Measurements from ENCODE around the gene TMEM117.
"Not testable (repeated sequence)": the region's sequence is repeated elsewhere in the genome, so short reads cannot be mapped to it uniquely, and the experiment has no call there.

TMEM117 gene

DNA sequence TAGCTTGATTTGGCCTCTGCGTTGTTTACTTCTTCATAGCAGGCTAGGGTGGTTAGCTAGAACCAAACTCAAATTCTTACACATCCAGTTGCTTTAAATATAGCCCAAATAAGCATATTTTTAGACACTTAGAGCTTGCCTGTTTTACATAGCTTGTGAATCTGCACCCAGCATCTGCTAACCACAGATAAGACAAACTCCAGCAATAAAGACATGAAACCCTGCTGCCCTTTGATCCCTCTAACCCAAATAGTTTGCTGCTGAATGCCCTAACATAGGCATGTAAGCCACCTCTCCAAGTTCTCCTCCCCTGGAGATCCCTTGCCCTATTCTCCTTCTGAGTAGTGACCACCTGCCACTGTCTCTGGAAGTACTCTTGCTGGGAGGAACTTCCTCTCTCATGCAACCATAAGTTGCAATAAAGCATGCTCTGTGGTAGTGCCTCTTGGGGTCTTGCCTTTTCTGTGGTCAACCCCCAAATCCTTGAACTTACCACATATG lies 185.6 kb downstream of the TMEM117 start:
- no peak for DNase-seq (ENCODE audit: low read depth, low spot score)

DNA sequence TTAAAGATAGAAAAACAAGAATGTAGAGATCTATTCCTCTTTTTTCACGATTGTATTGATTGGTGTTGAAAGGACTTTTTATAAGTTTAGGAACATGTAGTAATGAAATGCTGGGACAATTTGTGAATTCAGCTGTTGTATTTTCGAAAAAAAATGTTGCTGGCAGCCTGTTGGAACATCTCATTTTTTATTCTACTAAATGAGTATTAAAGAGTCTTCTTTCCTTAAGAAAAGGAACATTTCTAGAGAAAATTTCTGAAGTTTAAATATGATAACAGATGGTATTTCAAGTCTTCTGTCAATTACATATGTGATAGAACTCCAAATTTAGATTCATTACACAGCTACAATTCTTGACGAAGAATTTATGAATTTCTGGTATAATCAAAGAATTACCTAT lies 189.6 kb downstream of the TMEM117 start:
- no peak for DNase-seq (ENCODE audit: low read depth, low spot score)

DNA sequence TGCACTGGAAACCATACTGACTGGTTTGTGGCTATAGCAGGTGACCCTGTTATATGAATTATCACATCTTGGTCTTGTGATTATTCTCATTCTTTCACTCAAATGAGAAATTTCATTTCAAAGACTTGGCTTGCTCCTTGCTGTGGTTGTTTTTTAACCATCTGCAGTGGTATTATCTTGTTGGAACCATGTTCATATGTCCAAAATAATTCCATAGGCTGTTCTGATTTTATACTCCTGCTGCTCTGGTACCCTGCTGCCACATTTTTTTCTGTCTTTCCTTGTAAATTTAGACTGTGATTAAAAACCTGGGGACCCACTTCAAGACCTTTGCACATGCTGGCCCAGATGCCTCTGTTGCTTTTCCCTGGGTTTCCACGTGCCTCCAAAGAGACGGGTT lies 190.2 kb downstream of the TMEM117 start:
- DNase-seq (ENCODE audit: low read depth, low spot score), result no peak

DNA sequence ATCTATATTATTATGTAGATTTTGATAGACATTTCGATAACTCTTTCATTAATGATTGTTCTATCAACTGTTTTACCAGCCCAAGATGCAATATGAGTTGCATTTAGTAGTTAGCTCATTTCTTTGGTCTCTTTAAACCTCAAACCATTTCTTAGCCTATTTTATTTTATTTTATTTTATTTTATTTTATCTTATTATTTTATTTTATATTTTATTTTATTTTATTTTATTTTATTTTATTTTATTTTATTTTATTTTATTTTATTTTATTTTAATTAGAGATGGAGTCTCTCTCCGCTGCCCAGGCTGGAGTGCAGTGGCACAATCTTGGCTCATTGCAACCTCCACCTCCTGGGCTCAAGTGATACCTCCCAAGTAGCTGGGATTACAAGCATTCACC lies 191.0 kb downstream of the TMEM117 start:
- DNase-seq (ENCODE audit: low read depth, low spot score), result not testable (repeated sequence)

DNA sequence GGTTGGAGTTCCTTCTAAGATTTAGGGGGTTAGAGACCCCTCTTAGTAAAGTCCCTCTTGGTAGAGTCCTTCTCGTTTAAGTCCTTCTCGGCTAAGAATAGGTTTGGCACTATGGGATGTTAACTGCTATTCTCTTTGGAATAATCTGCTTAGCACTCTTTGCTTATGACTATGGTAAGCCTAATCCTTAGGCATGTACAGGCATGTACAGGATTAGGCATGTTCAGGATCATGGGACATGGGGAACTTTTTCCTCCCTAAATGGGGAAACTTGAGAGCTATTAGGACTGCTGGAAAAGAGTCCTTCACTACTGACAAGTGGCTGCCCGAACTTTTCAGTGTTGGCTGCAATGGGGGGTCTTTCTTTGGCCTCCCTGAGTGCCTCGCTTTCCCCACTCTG lies 193.3 kb downstream of the TMEM117 start:
- DNase-seq (ENCODE audit: low read depth, low spot score), result no peak

DNA sequence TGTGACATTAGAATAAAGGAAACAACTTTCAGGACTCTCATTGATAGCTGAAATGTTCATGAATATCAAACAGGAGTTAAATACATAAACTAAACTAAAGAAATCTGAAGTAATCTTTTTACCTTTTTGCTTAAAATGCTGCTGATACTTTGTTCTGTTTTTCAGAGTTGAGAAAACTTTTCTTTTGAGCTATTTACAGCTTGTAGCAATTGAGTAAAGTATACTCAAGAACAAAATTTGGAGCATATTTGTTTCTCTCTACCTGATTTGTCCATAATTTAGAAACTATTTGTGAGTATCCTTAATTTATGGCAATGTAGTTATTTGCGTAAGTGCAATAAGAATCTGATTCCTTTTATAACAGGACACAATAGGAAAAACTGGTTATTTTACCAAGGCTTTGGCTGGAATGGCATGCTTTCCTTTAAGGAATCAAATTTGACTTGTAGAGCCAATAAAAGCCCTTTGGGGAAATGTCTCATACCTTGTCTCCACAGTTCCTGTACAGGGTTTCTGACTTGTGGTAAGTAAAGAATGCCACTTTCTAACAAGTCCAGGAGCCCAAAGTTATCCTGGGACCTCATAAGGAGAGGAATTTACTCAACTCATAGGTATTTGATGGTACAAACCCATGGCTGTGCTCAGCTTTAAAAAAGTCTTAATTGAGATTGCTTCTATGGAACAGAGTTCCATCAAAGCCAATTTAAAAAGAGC lies 195.7 kb downstream of the TMEM117 start:
- DNase-seq (ENCODE audit: low read depth, low spot score), result no peak

DNA sequence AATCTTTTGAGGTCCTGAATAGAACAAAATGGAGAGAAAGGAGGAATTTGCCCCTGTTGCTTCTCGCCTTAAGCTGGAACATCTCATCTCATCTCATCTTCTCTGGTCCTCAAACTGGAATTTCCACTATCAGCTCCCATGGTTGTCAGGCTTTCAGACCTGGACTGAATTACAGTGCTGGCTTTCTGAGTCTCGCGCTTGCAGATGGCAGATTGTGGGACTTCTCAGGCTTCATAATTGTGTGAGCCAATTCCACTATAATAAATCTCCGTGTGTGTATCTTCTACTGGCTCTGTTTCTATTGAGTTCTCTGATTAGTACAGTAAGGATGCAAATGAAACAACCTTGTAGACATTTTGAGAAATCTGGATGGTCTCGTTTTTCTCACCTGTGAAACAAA lies 199.0 kb downstream of the TMEM117 start:
- no peak for DNase-seq (ENCODE audit: low read depth, low spot score)

DNA sequence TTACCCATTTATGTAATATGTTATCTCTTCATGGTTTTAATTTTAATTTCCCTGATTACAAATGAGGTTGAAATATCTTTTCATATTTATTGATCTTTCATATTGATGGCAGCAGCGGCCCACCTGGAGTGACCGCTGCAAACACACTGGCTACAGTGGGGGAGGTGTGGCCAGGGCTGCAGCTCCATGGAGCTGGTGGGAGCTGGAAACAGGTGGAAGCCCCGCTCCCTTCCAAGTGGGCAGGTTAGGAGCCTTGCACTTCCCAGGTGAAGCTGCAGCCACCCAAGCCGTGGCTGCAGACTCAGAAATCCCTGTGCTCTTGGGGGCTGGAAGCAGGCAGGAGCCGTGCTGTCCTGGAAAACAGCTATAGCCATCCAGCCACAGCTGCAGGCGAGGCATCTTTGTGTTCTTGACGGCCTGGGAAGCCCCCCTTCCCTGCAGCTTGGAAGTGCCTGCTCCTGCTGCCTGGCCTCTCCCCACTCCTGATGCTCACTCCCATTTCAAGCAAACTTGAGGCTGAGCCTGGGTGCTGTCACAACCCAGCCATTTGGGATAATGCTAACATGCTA lies 201.1 kb downstream of the TMEM117 start:
- DNase-seq (ENCODE audit: low read depth, low spot score), result no peak

DNA sequence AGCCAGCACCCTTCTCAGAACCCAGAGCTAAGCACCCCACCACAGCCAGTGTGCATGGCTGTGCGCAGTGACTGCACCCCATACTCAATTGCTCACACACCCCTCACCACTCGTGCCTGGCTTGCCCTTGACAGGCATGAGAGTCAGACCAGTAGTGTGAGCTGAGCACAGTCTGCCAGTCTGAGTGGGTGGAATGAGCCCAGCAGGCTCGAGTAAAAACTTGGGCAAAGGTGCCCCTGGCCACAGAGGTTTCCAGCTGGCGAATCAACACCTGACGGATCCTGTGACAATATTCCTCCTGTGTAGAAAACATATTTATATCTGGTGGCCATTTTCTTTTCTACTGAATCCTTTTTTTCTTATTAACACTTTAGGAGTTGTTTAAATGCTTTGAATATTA lies 202.5 kb downstream of the TMEM117 start:
- no peak for DNase-seq (ENCODE audit: low read depth, low spot score)

DNA sequence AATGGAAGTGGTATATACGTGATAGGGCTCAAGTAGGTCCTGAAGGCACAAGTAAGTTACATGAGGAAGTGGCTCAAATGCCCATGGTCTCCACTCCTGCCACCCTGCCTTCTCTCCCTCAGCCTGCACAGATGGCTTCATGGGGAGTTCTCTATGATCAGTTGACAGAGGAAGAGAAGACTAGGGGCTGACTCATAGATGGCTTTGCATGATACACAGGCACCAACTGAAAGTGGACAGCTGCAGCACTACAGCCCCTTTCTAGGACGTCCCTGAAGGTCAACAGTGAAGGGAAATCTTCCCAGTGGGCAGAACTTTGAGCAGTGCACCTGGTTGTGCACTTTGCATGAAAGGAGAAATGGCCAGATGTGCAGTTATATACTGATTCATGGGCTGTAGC lies 208.6 kb downstream of the TMEM117 start:
- DNase-seq (ENCODE audit: low read depth, low spot score), result not testable (repeated sequence)

DNA sequence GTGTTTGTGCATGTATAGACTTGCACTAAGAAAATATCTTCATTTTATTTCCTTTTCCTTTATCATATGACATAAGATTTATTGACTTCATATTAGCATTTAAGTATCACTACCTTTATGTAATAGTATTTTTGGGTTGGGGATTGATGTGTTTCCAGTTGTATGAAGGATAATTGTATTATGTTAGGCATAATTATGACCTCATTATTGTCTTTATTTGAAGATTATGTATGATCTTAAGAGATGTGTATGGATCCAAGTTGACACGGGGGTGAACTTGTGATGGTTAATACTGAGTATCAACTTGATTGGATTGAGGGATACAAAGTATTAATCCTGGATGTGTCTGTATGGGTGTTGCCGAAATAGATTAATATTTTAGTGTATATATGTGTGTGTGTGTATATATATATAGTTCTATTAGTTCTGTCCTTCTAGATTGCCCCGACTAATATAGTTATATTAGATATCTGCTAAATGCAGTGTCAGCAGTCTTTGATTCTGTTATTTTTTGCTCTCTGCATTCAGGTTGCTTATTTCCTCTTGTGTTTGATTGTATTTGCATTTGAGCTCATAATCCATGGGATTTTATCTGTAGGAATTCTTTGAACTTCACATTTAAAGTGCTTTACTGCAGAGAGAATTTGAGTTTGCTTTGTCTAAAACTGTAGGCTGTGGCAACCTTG lies 211.0 kb downstream of the TMEM117 start:
- no peak for DNase-seq (ENCODE audit: low read depth, low spot score)

DNA sequence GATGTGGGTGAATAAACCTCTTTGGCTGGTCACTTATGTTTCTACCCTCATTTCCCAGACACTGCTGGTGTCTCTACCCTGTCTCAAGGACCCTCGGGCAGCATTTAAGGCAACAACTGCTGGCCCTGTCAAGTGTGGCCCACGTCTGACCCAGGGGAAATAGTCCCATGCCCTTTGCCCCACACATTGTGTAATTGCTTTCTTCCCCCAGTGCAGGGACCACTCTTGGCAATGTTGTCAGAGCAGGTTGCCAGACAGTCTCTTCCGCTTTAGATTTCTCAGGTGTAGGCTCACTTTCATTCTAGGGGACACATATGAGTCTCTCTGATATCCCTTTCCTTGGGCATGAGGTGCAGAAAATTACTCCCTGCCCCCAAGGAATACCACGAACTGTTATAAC lies 216.7 kb downstream of the TMEM117 start:
- no peak for DNase-seq (ENCODE audit: low read depth, low spot score)

DNA sequence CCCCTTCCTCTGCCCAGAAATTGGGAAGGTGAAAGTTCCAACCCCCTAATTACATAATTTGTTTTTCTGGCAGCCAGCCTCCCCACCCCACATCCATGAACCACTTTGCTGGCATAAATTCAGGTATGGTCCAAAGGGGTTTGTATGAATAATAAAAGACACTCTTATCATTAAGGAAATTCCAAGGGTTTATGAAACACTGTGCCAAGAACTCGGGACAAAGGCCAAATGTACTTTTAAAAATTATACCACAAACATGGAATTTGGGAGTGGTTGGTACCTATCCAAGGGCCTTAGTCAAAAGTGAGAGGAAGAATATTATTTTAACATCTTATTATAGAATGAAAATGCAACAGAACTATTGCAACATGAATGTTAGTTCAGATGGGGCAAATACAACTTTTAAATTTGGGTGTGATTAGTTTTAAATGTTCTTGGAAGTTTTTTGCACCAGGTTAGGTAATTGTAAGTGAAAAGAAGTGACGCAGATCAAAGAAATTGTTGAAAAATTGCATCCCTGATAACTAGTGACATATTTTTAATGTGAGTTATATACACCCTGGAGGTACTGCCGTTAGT lies 217.8 kb downstream of the TMEM117 start:
- DNase-seq (ENCODE audit: low read depth, low spot score), result no peak

DNA sequence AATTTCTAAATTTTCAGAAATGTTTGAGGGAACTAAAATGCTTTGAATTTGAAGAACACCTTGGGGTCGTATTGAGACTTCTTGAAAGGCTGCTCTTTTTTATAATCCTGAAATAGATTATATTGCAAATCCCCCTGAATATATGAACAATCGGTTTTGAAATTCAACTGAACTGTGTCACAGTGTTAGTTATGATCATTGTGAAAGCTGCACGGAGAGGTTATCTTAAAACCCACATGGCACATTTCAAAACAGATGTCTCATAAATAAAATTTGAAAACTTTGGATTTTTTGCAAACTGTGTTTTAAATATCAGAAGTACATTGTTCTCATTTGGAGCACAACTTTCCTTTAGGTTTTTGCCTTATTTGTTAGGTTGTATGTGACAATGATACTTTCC lies 218.4 kb downstream of the TMEM117 start:
- no peak for DNase-seq (ENCODE audit: low read depth, low spot score)

DNA sequence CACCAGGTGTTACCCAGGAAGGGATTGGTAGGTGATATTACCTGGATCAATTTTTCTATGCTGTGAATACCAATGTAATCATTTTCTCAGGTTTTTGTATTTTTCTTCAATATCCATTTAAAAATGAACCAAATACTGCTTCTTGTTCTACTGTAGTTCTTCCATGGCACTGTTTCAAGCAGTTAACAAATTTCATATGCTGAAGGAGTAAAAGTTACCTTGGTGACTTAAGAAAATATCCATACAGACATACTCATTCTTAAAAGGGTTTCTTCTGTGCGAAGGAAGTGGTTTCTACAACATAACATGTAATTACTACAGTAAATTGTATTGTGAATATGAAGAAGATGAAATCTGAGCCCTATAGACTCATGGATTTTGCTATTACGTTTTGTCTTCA lies 222.5 kb downstream of the TMEM117 start:
- no peak for DNase-seq (ENCODE audit: low read depth, low spot score)

DNA sequence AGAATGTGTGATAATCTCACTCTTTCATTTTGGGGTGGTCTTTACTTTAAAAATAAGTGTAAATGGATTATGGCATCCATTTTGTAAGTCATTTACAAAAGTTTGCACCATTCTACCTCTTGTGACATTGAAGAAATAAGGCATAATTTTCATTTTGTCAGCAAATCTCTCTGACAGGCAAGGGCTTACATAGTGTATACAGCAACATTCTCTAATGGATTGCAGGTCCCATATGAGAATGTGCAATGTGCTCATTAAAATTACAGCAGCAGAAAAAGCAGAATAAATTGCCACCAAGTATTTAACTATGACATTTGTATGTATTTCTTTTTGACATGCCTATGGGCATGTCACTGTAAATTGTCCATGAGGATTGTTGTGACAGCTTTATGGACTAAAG lies 223.6 kb downstream of the TMEM117 start:
- DNase-seq (ENCODE audit: low read depth, low spot score), result no peak

DNA sequence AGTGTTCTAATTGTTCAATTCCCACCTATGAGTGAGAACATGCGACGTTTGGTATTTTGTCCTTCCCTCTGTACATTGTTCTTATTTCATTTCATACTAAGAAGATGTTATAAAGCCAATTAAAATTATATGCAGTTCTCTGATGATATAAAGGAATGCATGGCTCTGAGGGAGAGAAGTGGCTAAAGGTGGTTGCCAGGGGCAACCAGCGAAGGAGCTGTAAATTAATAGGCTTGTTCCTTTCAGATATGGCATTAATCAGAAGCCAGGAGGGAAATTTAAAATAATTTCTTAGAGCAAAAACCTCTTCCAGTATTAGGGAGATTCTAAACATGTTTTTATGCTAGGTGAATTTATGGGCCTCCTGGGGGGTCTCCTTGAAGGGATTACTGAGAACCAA lies 227.8 kb downstream of the TMEM117 start:
- no peak for DNase-seq (ENCODE audit: low read depth, low spot score)

DNA sequence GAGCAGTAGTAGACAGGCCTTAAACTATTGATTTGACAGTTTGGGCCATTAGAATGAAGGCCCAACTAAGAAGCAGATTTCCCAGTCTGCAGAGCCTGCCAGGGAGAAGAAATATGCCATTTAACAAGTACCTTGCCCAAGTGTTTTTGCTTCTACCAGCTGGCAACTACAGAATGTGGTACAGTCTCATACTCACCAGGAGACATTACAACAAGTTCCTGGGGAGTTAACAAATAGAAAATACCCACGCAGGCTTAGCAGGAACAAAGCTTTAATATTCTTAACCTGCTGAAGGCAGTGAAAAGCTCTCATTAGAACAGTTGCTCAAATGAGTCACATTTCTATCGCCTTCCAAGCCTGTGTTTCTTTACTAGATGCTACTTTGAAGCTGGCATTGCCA lies 241.0 kb downstream of the TMEM117 start:
- DNase-seq (ENCODE audit: low read depth, low spot score), result no peak

DNA sequence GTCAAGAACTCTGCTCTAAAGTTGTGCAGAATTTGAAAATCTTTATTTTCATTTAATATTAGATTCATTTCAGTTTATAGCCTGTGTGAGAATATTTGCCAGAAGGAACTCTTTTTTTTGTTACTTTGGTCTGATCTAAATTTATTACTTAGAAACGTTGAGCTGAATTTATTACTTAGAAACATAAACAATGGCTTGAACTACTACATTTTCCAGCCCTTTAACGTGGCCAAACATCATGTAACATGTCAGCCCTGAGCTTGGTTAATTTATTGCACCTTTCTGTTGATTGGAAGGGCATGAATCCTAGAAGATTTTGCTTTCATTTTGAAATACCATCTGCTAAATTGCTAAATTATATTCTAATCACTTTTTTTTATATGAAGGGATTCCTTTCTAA lies 241.4 kb downstream of the TMEM117 start:
- no peak for DNase-seq (ENCODE audit: low read depth, low spot score)

DNA sequence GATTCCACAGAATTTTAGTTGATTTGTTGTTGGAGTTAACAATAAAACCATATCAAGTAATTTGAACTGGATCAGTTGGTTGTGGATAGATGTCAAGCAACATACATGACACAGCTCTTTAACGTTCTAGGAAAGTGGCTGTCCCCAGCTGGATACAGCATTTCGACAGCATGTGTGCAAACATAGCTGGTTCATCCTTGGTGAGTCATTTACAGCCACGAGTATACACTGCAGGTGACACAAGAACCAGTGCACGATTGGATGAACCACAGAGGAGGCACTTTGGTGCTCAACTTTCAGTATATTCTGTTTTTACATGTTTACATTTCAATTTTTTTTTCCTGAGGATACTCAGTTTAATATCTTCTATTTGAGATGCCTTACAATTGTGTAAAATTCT lies 242.4 kb downstream of the TMEM117 start:
- no peak for DNase-seq (ENCODE audit: low read depth, low spot score)

DNA sequence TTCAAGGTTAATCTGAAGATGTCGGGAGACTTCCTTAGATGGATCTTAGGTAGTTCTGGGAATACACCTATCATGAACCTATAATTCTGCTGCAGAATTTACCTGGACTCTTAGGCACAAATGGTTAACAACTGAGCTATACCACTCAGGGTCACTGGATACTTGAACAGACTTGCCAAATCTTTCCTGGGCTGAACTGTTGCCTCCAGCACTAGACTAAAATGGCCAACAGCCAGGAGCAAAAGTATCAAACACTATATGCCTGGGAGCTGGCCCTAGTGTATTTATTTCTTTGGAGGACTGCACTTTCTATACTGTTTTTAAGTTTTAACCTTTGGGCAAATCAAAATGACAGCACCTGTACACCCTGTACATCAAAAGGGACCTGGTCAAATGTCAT lies 252.8 kb downstream of the TMEM117 start:
- no peak for DNase-seq (ENCODE audit: low read depth, low spot score)

DNA sequence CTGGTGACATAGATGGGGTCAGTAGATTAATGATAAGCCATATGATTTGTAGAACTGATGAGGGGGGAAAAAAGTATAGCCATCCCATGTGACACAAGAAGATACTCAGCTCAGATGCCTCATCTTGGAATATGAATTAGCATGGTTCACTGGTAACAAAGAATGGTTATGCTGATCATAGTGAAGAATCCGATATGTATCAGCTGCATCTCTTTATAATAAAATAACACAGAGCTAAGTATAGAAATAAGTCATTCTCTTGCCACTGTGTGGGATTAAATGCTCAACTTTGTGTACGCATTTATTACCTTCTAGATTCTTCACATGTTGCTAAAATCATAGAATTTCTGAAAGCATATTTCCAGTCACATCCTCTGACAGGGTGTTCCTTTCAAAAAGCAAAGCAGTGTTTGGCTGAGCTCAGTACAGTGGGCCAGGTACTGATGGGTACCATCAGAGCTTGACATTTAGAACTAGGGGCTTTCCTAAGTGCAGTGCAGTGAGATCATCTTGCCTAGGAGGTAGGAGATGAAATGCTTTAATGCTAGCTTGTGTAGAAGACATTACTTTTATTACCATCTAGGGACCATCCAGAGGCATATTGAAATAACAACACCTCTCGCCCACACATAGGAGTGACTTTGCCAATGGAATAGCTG lies 256.2 kb downstream of the TMEM117 start:
- DNase-seq (ENCODE audit: low read depth, low spot score), result no peak
